GM23338 (cell line): ENCODE measurements around the gene CHD5. TPM values are rescaled to one million over a fixed set of nuclear protein-coding genes. Genes with fewer than 3 reads are reported as not detected.

ENCODE experiments used
- ATAC-seq: fragments of 200-7000 bp; cut with Tn5 transposase; 3 replicates; pipeline ENCODE4 v1.9.1; 2020
- DNase-seq: peaks from one replicate; pipeline ENCODE4 v3.0.0-alpha.2; 2015; ENCODE audit warnings: low spot score
- H2AFZ ChIP-seq: fragments of 200-600 bp; sonication (generic); 2 replicates; pipeline ENCODE4 v1.8.0; 2016; ENCODE audit warnings: antibody characterized with exemption, mild to moderate bottlenecking, moderate library complexity
- H3F3A ChIP-seq: fragments of 200-600 bp; sonication (generic); replicated peaks from 2 replicates; pipeline ENCODE4 v1.8.0; 2017; ENCODE audit warnings: antibody characterized with exemption, mixed run types, low read depth
- H3K27ac ChIP-seq: fragments of 200-600 bp; sonication (generic); 2 replicates; pipeline ENCODE4 v1.6.1; 2016; ENCODE audit warnings: low read depth
- H3K27me3 ChIP-seq: fragments of 200-600 bp; sonication (generic); 2 replicates; pipeline ENCODE4 v1.8.0; 2016; ENCODE audit warnings: mild to moderate bottlenecking, mixed run types, moderate library complexity; ENCODE audit not compliant: insufficient read depth
- H3K36me3 ChIP-seq: fragments of 200-600 bp; sonication (generic); 2 replicates; pipeline ENCODE4 v1.8.0; 2016; ENCODE audit warnings: mild to moderate bottlenecking; ENCODE audit not compliant: insufficient read depth
- H3K4me1 ChIP-seq: fragments of 200-600 bp; sonication (generic); 2 replicates; pipeline ENCODE4 v1.8.0; 2016; ENCODE audit warnings: mild to moderate bottlenecking, moderate library complexity; ENCODE audit not compliant: insufficient read depth
- H3K4me2 ChIP-seq: fragments of 200-600 bp; sonication (generic); 2 replicates; pipeline ENCODE4 v1.7.1; 2017; ENCODE audit warnings: mixed run types
- H3K4me3 ChIP-seq: fragments of 200-600 bp; sonication (generic); 2 replicates; pipeline ENCODE4 v1.6.1; 2016; ENCODE audit warnings: mixed run types
- H3K79me2 ChIP-seq: fragments of 200-600 bp; sonication (generic); replicated peaks from 2 replicates; pipeline ENCODE4 v1.8.0; 2017; ENCODE audit warnings: mild to moderate bottlenecking; ENCODE audit not compliant: insufficient read depth
- H3K9me2 ChIP-seq: fragments of 200-600 bp; sonication (generic); 2 replicates; pipeline ENCODE4 v1.8.0; 2017; ENCODE audit not compliant: insufficient read depth
- H4K20me1 ChIP-seq: fragments of 200-600 bp; sonication (generic); replicated peaks from 2 replicates; pipeline ENCODE4 v1.8.0; 2017; ENCODE audit warnings: mild to moderate bottlenecking; ENCODE audit not compliant: insufficient read depth
- H3K27ac Mint-ChIP-seq: 2 replicates; pipeline ENCODE4 v1.8.0; 2020; ENCODE audit warnings: inconsistent platforms, mild to moderate bottlenecking, moderate library complexity, mixed read lengths
- H3K27me3 Mint-ChIP-seq: 3 replicates; pipeline ENCODE4 v1.8.0; 2022; ENCODE audit warnings: low read depth, mild to moderate bottlenecking, moderate library complexity, mixed read lengths, inconsistent platforms; ENCODE audit not compliant: insufficient read depth, poor library complexity
- H3K36me3 Mint-ChIP-seq: 3 replicates; pipeline ENCODE4 v1.8.0; 2021; ENCODE audit warnings: low read depth, mild to moderate bottlenecking, inconsistent platforms, moderate library complexity, mixed read lengths
- H3K4me1 Mint-ChIP-seq: 3 replicates; pipeline ENCODE4 v1.8.0; 2020; ENCODE audit warnings: mild to moderate bottlenecking, inconsistent platforms, mixed read lengths
- H3K4me3 Mint-ChIP-seq: 3 replicates; pipeline ENCODE4 v1.8.0; 2021; ENCODE audit warnings: moderate library complexity, mild to moderate bottlenecking, inconsistent platforms, mixed read lengths
- H3K9me3 Mint-ChIP-seq: 3 replicates; pipeline ENCODE4 v1.8.0; 2020; ENCODE audit warnings: moderate library complexity, mild to moderate bottlenecking, inconsistent platforms, mixed read lengths
- CREB1 ChIP-seq: fragments of 250-450 bp; sonication (Bioruptor Pico); IDR thresholded peaks from 2 replicates; pipeline ENCODE4 v1.5.0; 2020; ENCODE audit warnings: low read depth, mild to moderate bottlenecking, moderate library complexity
- CTCF ChIP-seq, 2 experiments: fragments of 200-600 bp in 1 of 2; sonication (generic) in 1 of 2; conservative IDR thresholded peaks; 2 replicates each; pipeline versions ENCODE4 v1.5.1 to v1.6.1; 2016 to 2017; ENCODE audit warnings: antibody characterized with exemption in 2 of 2, low read depth in 2 of 2, mild to moderate bottlenecking in 2 of 2, moderate library complexity in 1 of 2
- ETS1 ChIP-seq: IDR thresholded peaks from 2 replicates; pipeline ENCODE4 v1.6.1; 2016; ENCODE audit warnings: antibody characterized with exemption
- EZH2 ChIP-seq: fragments of 200-600 bp; sonication (generic); IDR thresholded peaks from one replicate; pipeline ENCODE4 v1.8.0; 2017; ENCODE audit warnings: antibody characterized with exemption, mild to moderate bottlenecking, low read depth; ENCODE audit not compliant: unreplicated experiment
- EZH2phosphoT487 ChIP-seq: fragments of 200-600 bp; sonication (generic); IDR thresholded peaks from one replicate; pipeline ENCODE4 v1.8.1; 2018; ENCODE audit warnings: antibody characterized with exemption; ENCODE audit not compliant: unreplicated experiment
- JUNB ChIP-seq: IDR thresholded peaks from one replicate; pipeline ENCODE4 v1.6.1; 2016; ENCODE audit warnings: antibody characterized with exemption; ENCODE audit not compliant: unreplicated experiment
- NANOG ChIP-seq: IDR thresholded peaks from 2 replicates; pipeline ENCODE4 v1.6.1; 2016; ENCODE audit warnings: antibody characterized with exemption, borderline replicate concordance
- POLR2AphosphoS5 ChIP-seq: IDR thresholded peaks from 2 replicates; pipeline ENCODE4 v1.6.1; 2016; ENCODE audit warnings: antibody characterized with exemption, low read depth
- REST ChIP-seq: IDR thresholded peaks from one replicate; pipeline ENCODE4 v1.6.1; 2018; ENCODE audit warnings: antibody characterized with exemption; ENCODE audit not compliant: unreplicated experiment
- STAT1 ChIP-seq: IDR thresholded peaks from one replicate; pipeline ENCODE4 v1.6.1; 2016; ENCODE audit warnings: antibody characterized with exemption; ENCODE audit not compliant: unreplicated experiment
- ZNF114 ChIP-seq: fragments of 250-450 bp; sonication (Bioruptor Pico); IDR thresholded peaks from 2 replicates; pipeline ENCODE4 v1.5.0; 2020; ENCODE audit warnings: mild to moderate bottlenecking, moderate library complexity
- ZNF331 ChIP-seq: fragments of 250-450 bp; sonication (Bioruptor Pico); IDR thresholded peaks from 2 replicates; pipeline ENCODE4 v1.5.0; 2020; ENCODE audit warnings: low read depth, mild to moderate bottlenecking, moderate library complexity
- polyA plus RNA-seq: library from polyadenylated mRNA; unstranded; fragments of >200 nt; fragmentation: Nextera tagmentation; extraction: Ambion mirVana; gene quantifications from 2 replicates; pipeline ENCODE4 v1.2.1, GENCODE V29; 2016
- total RNA-seq: library from RNA; depleted of rRNA; stranded (reverse); fragments of >200 nt; shearing (Covaris generic); gene quantifications from 2 replicates; pipeline ENCODE4 v1.2.3, GENCODE V29; 2014

CHD5 gene
- total and polyA plus RNA-seq, 2 experiments from 2014 or later, result 0.32 to 1.0 TPM

GRCh38 chr1:6118415-6118814, 61.7 kb downstream of the CHD5 start (continued):
- TF ChIP-seq ZNF114 (CRISPR knock-in tag), result no peak
- no peak for TF ChIP-seq EZH2phosphoT487
- TF ChIP-seq NANOG, result no peak
- no peak for TF ChIP-seq JUNB
- TF ChIP-seq POLR2AphosphoS5, result no peak
- no peak for TF ChIP-seq STAT1
- TF ChIP-seq ETS1, result no peak
- no peak for TF ChIP-seq CTCF (conservative IDR thresholded peaks at IDR 0.05; ENCODE audit: low read depth in 2 of 2)
- TF ChIP-seq EZH2, result no peak
- no peak for TF ChIP-seq ZNF331 (CRISPR knock-in tag)
- no peak for TF ChIP-seq CREB1 (CRISPR knock-in tag)

DNA sequence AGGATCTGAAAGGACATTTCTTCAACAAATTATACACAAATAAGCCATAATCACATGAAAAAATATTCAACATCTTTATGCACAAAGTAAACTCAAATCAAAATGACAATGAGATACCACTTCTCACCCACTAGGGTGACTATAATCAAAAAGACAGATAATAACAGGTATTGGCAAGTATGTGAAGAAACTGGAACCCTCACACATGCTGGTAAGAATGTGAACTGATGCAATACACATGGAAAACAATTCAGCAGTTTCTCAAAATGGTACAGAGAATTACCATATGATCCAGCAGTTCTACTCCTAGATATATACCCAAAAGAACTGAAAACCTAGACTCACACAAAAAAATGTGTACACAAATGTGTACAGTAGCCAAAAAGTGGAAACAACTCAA, 62.5 kb downstream of the CHD5 start:
- DNase-seq (no peak), ATAC-seq (no peak)
- Histone ChIP-seq H3K4me3 (no peak overlapping the region), H3K4me2 (no peak overlapping the region), H3K27ac (no peak overlapping the region), H3K36me3 (no peaks in the 10 kb centered on the region), H3K9me2 (no peaks in the 10 kb centered on the region), H3F3A (no peaks in the 10 kb centered on the region), H3K4me1 (no peaks in the 10 kb centered on the region), H4K20me1 (no peaks in the 10 kb centered on the region), H3K27me3 (no peaks in the 10 kb centered on the region), H3K79me2 (no peaks in the 10 kb centered on the region), H2AFZ (no peak overlapping the region)
- no peaks in the 10 kb centered on the region for H3K36me3 Mint-ChIP-seq
- H3K27me3 Mint-ChIP-seq, result peaks cover 1% of the 10 kb centered on the region
- no peaks in the 10 kb centered on the region for H3K4me1 Mint-ChIP-seq
- H3K9me3 Mint-ChIP-seq, result peaks cover 6% of the 10 kb centered on the region; the same call in 1 of the 3 replicates
- H3K27ac Mint-ChIP-seq, result no peak overlapping the region
- no peak overlapping the region for H3K4me3 Mint-ChIP-seq
- TF ChIP-seq EZH2phosphoT487 (no peak), ETS1 (no peak), CTCF (conservative IDR thresholded peaks at IDR 0.05; ENCODE audit: low read depth in 2 of 2) (no peak), REST (no peak), ZNF331 (CRISPR knock-in tag) (no peak)
